Testis (tissue), 2 donors: ENCODE results near the gene AKNAD1.

Experiments used
- CTCF ChIP-seq, 3 experiments: fragments of 450-650 bp in 2 of 3; fragments of 200-600 bp in 1 of 3; sonication (generic) in 1 of 3; IDR thresholded peaks; one replicate each; pipeline ENCODE4 v1.5.1; 2016 to 2019; ENCODE audit warnings: antibody characterized with exemption in 3 of 3, mild to moderate bottlenecking in 2 of 3, moderate library complexity in 1 of 3
- POLR2A ChIP-seq: fragments of 450-650 bp; IDR thresholded peaks from one replicate; pipeline ENCODE4 v1.6.1; 2017; ENCODE audit warnings: antibody characterized with exemption, mild to moderate bottlenecking, moderate library complexity

DNA sequence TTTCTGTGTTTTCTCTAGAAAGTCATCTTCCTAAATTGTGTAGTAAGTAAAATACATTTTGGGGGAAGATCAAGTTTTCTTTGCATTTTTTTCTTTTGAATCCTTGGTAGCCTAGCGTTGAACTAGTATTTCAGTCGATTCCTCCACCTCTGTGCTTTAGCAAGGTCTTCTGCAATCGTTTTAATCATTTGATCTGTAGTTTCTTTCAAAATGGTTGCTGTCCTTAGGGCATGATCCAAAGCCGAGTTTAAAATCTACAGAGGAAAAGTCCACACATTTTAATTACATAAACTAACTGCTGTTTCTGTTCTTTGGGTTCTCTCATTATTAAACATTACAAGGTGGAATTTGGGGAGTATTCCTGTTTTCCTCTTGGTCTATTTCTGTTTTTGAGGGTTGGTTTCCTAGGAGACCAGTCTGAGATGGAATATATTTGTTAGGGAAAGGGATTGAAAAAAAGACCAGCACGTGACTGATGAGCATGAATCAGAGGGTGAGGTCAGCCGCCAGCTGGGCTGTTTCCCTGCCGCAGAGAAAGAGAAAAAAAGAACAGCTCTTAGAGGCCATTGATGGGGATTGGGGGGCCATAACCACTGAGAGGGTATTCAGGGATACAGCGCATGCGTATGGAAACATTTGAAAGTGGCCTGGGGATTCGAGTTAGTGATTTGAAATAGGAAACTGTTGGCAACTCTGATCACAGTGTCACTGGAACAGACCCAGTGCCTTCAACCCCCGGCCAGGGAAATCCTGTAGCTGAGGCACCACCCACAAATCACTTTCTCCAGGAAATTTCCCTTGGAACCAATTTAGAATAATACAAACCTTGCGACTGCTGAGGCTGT is 40.6 kb downstream of the AKNAD1 start:
- TF ChIP-seq CTCF (IDR thresholded peaks at IDR 0.05) (no peak), POLR2A (no peak)
